Measurements from ENCODE around the gene SRGAP3.

Gene SRGAP3

GRCh38 chr3:9036404-9037131 is 212.9 kb downstream of the SRGAP3 start:
- no peak for DNase-seq

GRCh38 chr3:9035961-9036360 is 213.5 kb downstream of the SRGAP3 start:
- no peak for DNase-seq

GRCh38 chr3:9035473-9035872 is 214.0 kb downstream of the SRGAP3 start:
- no peak for DNase-seq

GRCh38 chr3:9033867-9034266 is 215.6 kb downstream of the SRGAP3 start:
- no peak for DNase-seq

- DNase-seq: no peak
Observed at GRCh38 chr3:9032231-9032777, 217.1 kb downstream of the SRGAP3 start.

GRCh38 chr3:9030034-9030433 is 219.4 kb downstream of the SRGAP3 start:
- DNase-seq: no peak

GRCh38 chr3:9028134-9028533 is 221.3 kb downstream of the SRGAP3 start:
- no peak for DNase-seq

- no peak for DNase-seq
Observed at GRCh38 chr3:9026320-9027045, 223.0 kb downstream of the SRGAP3 start.

GRCh38 chr3:9024341-9024740 is 225.1 kb downstream of the SRGAP3 start:
- DNase-seq: no peak

GRCh38 chr3:9023226-9023590 is 226.2 kb downstream of the SRGAP3 start:
- DNase-seq: no peak

- no peak for DNase-seq
Observed at GRCh38 chr3:9022305-9023225, 226.9 kb downstream of the SRGAP3 start.

GRCh38 chr3:9021271-9022009 is 228.0 kb downstream of the SRGAP3 start:
- DNase-seq: no peak

- no peak for DNase-seq
Observed at GRCh38 chr3:9020426-9020825, 229.0 kb downstream of the SRGAP3 start.

- DNase-seq: no peak
Observed at GRCh38 chr3:9019259-9019961, 230.0 kb downstream of the SRGAP3 start.

- no peak for DNase-seq
Observed at GRCh38 chr3:9015250-9015649, 234.2 kb downstream of the SRGAP3 start.

GRCh38 chr3:9013782-9014563 is 235.5 kb downstream of the SRGAP3 start:
- DNase-seq: no peak

GRCh38 chr3:9012521-9012920 is 236.9 kb downstream of the SRGAP3 start:
- DNase-seq: no peak

- DNase-seq: no peak
Observed at GRCh38 chr3:9009976-9010545, 239.4 kb downstream of the SRGAP3 start.

GRCh38 chr3:9008550-9009255 is 240.7 kb downstream of the SRGAP3 start:
- no peak for DNase-seq

- no peak for DNase-seq
Observed at GRCh38 chr3:9007928-9008327, 241.5 kb downstream of the SRGAP3 start.
